ES-I3 (cell line): ENCODE results near the gene DSE.
"Not testable (repeated sequence)": the region's sequence is repeated elsewhere in the genome, so short reads cannot be mapped to it uniquely, and the experiment has no call there.

Source experiments
- H3K36me3 ChIP-seq: 2 replicates; pipeline ENCODE4 v1.6.1; 2013; ENCODE audit warnings: mild to moderate bottlenecking, low read length, control low read depth, moderate library complexity; ENCODE audit not compliant: insufficient read depth
- H3K4me1 ChIP-seq: 2 replicates; pipeline ENCODE4 v1.6.1; 2013; ENCODE audit warnings: mild to moderate bottlenecking, control low read depth, low read length; ENCODE audit not compliant: insufficient read depth
- H3K9ac ChIP-seq: 2 replicates; pipeline ENCODE4 v1.6.1; 2013; ENCODE audit warnings: low read depth, mild to moderate bottlenecking, low read length, moderate library complexity
- H3K9me3 ChIP-seq: 2 replicates; pipeline ENCODE4 v1.6.1; 2013; ENCODE audit warnings: mild to moderate bottlenecking, low read length, moderate library complexity; ENCODE audit not compliant: control insufficient read depth, insufficient read depth

Gene DSE

DNA sequence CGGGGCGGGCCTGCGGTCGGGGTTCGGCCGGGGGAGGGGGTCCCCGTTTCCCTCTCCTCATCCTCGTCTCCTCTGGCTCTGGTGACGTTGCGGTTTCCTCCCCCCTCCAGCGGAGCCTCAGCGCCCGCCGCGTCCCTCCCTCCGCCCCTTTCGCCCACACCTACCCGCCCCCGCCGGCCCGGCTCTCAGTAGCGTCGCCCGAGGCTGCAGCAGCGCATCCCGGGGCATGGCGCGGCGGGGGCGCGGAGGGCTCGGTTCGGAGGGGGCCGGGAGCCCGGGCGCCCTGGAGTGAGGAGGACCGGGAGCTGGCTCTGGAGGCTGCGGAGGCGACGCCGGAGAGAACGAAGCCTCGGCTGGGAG, at the start of gene DSE:
Gene DSE, plus strand, starts transcription at position 188 of the 360 bp plus-strand sequence. CDS start 28,304 bp downstream, outside the sequence.
- Histone ChIP-seq H3K9ac (peak within 1 kb of the TSS; percentile 83), H3K4me1 (no peaks in the 10 kb centered on the region; the same call in 1 of the 2 replicates), H3K36me3 (no peaks in the 10 kb centered on the region), H3K9me3 (no peaks in the 10 kb centered on the region)

DNA sequence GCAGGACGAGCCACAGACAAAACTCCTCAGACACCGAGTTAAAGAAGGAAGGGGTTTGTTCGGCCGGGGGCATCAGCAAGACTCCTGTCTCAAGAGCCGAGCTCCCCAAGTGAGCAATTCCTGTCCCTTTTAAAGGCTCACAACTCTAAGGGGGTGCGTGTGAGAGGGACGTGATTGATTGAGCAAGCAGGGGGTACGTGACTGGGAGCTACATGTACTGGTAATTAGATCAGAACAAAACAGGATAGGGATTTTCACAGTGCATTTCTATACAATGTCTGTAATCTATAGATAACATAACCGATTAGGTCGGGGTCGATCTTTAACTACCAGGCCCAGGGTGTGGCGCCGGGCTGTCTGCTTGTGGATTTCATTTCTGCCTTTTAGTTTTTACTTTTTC, 48.8 kb upstream of the DSE start:
- H3K4me1 ChIP-seq = peaks cover 30% of the 10 kb centered on the region
- not testable (repeated sequence) for H3K9ac ChIP-seq, H3K9me3 ChIP-seq, H3K36me3 ChIP-seq

DNA sequence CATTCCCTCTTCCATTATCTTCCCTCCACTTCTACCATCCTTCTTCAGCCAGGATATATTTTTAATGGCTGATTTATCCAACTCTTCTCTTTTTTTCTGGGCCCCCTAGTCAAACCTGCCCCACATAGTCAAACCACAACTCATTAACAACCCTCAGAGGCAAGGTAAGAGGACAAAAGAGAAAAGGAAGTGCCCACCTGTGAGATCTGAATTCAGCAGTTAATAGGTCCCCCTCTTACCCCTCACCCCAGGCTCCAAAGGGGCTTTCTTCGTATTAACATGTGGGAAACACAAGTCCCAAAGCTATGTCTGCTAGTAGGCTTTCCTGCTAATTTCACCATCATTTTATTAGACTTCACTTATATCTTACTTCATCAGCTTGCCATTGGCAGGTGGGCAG, 46.9 kb upstream of the DSE start:
- Histone ChIP-seq H3K9ac (0 out of 2 replicates have a peak overlapping the region, but pooled peaks have one; percentile 2), H3K9me3 (no peaks in the 10 kb centered on the region), H3K4me1 (peaks cover 46% of the 10 kb centered on the region), H3K36me3 (no peaks in the 10 kb centered on the region)

DNA sequence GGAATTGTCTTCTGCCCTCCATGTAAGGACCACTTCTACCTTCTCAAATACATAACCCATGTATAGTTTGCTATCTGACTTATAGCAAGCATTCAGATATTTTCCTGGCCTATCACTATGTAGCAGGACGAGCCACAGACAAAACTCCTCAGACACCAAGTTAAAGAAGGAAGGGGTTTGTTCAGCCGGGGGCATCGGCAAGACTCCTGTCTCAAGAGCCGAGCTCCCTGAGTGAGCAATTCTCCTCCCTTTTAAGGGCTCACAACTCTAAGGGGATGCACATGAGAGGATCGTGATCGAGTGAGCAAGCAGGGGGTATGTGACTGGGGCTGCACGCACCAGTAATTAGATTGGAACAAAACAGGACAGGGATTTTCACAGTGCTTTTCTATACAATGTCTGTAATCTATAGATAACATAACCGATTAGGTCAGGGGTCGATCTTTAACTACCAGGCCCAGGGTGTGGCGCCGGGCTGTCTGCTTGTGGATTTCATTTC, 45.1 kb upstream of the DSE start:
- H3K9me3 ChIP-seq, H3K36me3 ChIP-seq, H3K9ac ChIP-seq: not testable (repeated sequence)
- peaks cover 49% of the 10 kb centered on the region for H3K4me1 ChIP-seq

DNA sequence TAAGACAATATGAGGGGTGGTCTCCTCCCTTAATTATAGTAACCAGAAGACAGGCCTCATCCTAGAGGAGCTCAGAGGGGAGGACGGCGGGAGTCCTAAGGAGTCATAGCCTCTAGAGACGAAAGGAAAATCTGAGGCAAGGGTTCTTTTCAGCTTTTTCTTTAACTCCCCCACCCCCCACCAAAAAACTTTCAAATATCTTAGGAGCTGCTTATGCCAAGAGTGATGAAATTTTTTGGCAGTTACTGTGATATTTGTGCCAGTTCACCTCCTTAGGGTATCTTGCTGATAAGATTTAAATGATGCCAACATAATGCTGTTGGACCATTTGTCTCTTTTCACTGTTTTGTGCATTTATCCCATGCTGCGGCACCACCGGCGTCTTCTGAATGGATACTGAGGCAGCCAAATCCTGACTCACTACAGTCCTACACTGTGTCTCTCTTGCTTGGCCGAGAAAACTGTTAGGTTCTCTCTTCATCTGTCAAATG, 44.5 kb upstream of the DSE start:
- Histone ChIP-seq H3K4me1 (peaks cover 49% of the 10 kb centered on the region), H3K9me3 (no peaks in the 10 kb centered on the region), H3K9ac (no peak overlapping the region), H3K36me3 (no peaks in the 10 kb centered on the region)

DNA sequence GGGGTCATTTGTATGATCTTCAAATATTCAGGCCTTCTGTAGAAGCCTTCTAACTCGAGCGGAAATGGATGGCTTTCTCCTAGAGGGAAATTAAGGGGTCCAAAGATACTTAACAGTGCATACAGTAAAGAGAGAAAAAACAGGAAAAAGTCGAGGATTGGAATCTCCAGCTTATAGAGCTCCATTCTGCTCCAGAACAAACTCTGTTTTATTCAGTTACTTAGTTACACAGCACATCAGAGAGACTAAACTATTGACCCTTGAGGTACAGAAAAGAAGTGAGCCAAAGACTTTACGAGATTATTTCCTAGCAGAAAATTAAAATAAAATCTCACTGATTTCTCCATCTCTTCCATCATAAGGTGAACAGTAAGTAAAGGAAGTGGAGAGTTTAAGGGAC, 43.8 kb upstream of the DSE start:
- Histone ChIP-seq H3K4me1 (peaks cover 49% of the 10 kb centered on the region), H3K9ac (no peak overlapping the region), H3K36me3 (no peaks in the 10 kb centered on the region), H3K9me3 (no peaks in the 10 kb centered on the region)

DNA sequence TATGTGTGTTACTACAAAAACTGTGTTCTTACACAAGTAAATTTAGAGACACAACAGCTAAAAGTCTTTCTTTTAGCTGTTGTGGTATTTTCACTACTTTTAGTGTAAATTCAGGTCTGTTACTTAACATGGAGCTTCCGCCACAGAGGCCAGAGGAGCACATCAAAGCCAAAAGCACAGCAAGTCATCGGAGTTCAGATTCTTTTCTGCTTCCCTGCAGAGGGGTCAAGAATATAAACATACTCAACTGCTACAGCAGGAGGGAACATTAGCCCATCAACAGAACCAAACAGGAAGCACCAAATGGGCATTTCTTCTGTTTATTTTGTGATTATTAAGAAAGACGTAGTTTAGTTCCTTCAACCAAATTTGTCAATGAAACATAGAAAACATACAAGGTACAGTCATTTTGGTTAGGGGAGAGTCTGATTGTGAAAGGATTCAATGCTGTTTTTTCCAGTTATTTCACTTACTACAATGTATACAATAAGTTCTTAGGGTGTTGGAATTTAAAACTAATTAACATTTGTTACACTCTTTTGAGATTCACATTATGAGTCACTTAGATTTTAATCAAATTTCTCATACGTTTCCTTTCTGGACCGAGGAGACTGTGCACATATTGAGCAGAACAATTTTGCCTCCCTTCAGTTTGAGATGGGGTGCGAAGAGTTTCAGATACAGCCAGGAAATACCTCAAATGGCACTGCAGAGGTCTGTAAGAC, 42.8 kb upstream of the DSE start:
- peaks cover 43% of the 10 kb centered on the region for H3K4me1 ChIP-seq
- no peak overlapping the region for H3K9ac ChIP-seq
- H3K9me3 ChIP-seq = no peaks in the 10 kb centered on the region
- H3K36me3 ChIP-seq = no peaks in the 10 kb centered on the region

DNA sequence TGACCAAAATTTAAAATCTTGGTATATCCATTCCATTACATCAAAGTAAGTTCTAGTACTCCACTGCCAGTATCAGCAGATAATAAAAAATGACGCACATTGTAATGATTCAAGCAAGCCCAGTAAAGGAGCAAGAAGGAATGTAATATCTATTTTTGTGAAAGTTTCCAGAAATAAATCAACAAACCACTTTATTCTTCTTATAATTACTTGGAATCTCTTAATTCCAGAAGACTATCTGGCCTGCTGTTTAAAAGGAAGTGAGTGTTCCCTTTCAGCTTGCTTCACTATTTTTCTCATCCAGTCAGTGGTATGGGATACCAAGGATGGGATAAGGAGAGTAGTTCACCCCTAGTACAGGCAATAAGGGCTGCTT, 42.2 kb upstream of the DSE start:
- no peaks in the 10 kb centered on the region; the same call in 1 of the 2 replicates for H3K9me3 ChIP-seq
- H3K36me3 ChIP-seq = no peaks in the 10 kb centered on the region
- H3K4me1 ChIP-seq = peaks cover 39% of the 10 kb centered on the region
- H3K9ac ChIP-seq = no peak overlapping the region

DNA sequence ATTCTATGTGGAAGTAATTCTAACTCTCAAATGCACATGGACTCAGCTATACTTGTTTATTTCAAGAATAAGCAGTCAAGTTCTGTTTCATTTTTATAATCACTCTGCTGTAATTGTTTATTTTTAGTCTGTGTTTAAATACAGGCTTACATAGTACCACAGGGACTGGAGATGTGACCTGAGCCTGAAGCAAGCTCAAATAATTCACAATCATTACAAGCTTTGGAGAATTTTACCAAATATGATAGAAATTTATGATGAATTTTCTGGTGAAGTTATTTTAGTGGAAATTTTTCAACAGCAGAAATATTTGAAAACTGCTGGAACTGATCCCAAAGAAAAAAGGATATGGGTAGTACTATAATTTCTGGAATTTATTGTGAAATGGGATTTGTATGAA, 41.6 kb upstream of the DSE start:
- Histone ChIP-seq H3K36me3 (no peaks in the 10 kb centered on the region), H3K9ac (no peak overlapping the region), H3K4me1 (peaks cover 33% of the 10 kb centered on the region), H3K9me3 (no peaks in the 10 kb centered on the region; the same call in 1 of the 2 replicates)

DNA sequence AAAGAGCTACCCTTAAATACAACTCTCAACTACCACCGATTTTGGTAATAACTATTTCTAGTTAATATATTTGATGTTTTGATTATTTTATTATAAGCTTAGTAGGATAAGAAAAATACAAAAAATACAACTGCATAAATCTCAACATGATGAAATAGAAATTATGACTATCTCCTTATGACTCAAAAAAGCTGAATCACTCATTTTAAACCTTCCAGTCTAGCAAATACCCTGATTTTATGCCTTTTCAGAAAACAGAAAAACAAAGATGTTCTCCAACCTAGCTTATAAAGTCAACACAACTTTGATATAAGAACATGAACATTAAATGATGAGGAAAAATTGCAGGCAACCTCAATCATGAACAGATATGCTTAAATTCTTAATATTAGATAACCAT, 40.2 kb upstream of the DSE start:
- Histone ChIP-seq H3K36me3 (no peaks in the 10 kb centered on the region), H3K9ac (no peak overlapping the region), H3K9me3 (no peaks in the 10 kb centered on the region; the same call in 1 of the 2 replicates), H3K4me1 (peaks cover 21% of the 10 kb centered on the region; the same call in 1 of the 2 replicates)

DNA sequence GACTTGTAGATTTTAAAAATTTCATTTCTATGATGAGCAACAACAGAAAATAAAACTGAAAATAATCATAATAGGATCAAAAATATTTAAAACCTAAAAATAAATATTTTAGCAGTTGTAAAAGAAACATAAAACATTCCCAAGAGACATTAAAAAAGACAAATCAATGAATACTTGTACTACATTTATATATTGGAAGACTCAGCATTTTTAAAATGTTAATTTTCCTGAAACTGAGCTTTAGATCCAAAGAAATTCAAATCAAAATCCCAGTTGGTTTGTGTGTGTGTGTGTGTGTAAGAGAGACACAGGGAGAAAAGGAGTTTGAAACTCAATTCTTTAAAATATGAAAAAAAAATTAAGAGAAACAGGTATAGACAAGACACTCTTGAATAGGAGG, 38.7 kb upstream of the DSE start:
- Histone ChIP-seq H3K36me3 (no peaks in the 10 kb centered on the region), H3K4me1 (peaks cover 17% of the 10 kb centered on the region; the same call in 1 of the 2 replicates), H3K9ac (no peak overlapping the region), H3K9me3 (no peaks in the 10 kb centered on the region; the same call in 1 of the 2 replicates)

DNA sequence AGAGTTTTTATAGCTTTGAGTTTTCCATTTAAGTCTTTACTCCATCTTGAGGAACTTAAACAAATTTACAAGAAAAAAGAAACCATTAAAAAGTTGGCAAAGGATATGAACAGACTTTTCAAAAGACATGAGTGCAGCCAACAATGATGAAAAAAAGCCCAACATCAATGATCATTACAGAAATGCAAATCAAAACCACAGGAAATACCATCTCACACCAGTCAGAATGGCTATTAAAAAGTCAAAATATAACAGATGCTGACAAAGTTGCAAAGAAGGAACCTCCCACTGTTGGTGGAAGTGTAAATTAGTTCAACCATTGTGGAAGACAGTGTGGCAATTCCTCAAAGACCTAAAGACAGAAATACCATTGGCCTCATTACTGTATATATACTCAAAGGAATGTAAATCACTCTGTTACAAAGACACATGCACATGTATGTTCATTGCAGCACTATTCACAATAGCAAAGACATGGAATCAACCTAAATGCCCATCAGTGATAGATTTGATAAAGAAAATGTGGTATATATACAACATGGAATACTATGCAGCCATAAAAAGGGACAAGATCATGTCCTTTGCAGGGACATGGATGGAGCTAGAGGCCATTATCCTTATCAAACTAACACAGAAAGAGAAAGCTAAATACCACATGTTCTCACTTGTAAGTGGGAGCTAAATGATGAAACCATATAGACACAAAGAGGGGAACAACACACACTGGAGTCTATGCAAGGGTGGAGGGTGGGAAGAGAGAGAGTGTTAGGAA, 35.9 kb upstream of the DSE start:
- H3K36me3 ChIP-seq, H3K9ac ChIP-seq, H3K4me1 ChIP-seq, H3K9me3 ChIP-seq: not testable (repeated sequence)

DNA sequence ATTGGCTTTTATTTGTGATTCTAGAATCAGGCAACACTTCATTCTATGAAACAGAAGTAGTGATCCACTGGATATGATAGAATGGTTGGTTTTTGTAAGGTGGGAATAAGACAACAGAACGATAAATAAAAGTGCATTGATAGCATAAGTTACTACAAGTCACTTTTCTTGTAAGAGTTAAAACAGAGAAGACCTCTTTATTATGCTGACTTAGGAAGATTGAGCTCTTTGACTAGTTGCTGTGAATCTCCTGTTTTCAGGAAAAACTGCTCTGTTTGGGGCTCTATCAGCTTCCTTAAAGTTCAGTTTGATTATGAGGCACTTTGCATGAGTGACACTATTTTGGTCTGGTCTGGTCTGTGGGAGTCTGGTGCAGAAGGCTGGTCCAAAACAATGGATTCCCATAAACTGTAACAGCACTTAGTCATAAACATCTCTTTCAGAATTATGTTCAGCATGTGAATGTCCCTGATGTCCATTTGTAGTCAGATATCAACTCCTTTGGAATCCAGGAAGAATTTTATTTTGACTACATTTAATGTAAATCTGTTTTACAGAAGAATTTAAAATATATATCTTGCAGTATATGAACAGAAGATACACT, 35.0 kb upstream of the DSE start:
- Histone ChIP-seq H3K9ac (no peak overlapping the region), H3K4me1 (no peaks in the 10 kb centered on the region), H3K9me3 (no peaks in the 10 kb centered on the region; the same call in 1 of the 2 replicates), H3K36me3 (no peaks in the 10 kb centered on the region)

DNA sequence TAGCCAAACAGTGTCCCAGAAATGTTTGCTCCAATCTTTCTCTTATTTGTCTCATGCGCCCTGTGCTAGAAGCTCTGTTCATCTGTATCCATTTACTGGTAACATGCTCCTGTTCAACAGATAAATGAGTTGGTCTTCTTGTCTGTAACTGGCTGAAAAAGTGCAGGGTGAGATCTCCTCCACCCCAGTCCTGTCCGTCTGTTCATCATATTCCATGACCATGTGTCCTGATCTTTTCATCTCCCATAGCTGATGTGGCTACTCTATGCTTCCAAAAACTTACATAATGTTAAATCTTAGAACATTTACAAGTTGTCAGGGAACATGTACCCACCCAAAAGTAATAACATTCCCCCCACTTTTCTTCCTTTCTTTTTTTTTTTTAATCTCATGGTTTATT, 31.8 kb upstream of the DSE start:
- Histone ChIP-seq H3K9me3 (no peaks in the 10 kb centered on the region), H3K4me1 (no peaks in the 10 kb centered on the region), H3K9ac (no peak overlapping the region), H3K36me3 (no peaks in the 10 kb centered on the region)
